ENCODE results near the gene ANKH. TPM values are rescaled to one million over a fixed set of nuclear protein-coding genes. Genes with fewer than 3 reads are reported as not detected.
A peak's percentile ranks its signal among the peaks of the same experiment; 100 is the strongest.
"Not testable (repeated sequence)": the region's sequence is repeated elsewhere in the genome, so short reads cannot be mapped to it uniquely, and the experiment has no call there.

The ANKH gene
- total RNA-seq, 1 donor from 2014 or later = 25.5 TPM

DNA sequence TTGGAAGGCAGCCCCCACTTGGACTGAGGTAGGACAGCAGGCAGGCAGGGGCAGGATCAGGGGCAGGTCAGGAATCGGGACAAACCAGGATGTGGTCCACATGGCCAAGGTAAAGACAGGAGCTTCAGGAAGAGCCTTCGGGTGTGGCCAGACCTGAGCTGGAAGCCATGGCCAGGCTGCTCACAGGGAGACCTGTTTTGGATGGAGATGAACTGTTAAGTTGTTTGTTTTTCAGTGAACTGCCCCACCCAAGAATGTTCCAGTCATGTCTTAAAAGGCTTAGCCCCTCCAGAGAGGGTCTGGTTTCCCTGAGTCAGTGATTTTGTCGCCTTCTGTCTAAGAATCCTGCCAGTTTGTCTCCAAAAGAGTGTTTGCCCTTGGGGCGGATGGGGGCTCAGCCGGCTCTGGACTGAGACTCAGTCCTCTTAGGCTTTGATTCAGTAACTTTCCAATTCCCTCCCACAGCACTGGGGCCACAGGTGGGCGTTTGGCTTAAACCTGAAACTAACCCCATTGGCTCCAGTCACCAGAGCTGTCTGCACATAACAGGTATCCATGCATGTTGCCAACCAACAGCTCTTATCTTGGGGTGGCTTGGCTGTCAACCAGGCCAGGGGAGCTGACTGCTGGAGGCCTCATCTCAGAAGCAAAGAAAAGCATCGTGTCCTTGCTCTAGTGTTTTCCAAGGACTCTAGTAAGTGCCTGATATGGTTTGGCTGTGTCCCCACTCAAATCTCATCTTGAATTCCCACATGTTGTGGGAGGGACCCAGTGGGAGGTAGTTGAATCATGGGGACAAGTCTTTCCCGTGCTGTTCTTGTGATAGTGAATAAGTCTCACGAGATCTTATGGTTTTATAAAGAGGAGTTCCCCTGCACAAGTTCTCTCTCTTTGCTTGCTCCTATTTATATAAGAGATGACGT is 11.3 kb upstream of the ANKH start:
- peak; percentile 11 for ATAC-seq

DNA sequence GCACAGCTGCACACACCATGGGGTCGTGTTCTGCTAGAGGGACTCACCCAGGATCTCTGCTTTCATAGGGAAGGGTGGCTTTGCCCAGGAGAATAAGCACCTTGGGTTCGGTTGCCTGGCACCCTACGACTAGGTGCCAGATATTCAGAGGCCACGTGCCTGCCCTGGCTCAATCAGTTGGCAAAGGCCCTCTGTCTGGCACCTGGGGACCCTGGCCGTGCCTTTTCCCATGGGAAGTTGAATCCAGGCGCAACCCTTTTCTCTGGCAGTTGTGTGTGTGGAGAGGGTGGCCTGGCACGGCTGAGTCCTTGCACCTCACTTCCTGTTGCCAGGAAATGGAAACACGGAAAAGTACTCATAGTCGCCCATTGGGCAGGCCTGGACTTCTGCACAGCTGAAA is 10.2 kb upstream of the ANKH start:
- ATAC-seq = no peak

DNA sequence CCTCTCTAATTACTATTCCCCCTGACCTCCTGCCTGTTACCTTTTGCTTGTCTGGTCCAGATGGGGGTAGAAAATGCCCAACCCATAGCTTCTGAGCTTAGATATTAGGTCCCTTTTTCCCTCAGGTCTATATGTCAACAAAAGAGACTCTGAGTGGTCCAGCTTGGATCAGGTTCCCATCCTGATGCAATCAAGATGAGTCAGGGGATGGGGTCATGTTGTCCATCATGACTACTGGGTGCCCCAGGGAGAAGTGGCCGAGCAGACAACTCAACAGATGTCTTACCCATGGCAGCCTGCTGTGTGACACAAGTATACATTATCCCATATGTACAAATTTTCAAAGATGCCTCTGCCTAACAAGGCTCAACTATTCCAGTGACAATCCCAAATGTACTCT is 9.1 kb upstream of the ANKH start:
- ATAC-seq = no peak

DNA sequence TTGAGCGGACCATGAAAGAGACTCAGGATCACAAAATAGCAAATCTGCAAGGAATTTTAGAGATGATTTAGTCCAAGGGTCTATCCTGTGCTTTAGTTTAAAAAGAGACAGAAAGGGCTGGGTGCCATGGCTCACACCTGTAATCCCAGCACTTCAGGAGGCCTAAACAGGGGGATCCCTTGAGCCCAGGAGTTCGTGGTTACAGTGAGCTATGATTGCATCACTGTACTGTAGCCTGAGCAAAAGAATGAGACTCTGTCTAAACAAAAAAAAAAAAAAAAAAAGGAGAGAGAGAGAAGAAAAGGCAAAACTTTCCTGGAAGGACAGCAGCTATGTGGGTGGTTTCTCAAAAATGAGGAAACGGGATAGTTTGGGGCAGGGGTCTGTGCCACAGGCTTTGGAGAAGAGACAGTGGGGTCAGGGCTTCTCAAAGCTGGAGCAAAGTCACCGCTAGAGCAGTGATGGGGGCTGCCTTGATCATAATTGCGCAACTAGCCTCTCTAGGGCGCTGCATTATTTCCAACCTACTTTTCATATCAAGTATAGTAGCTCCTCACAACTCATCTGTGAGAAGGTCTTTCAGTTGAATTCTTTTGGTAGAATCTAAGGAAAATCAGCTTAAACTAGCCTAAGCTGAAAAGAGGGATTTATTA is 8.5 kb upstream of the ANKH start:
- ATAC-seq = no peak

DNA sequence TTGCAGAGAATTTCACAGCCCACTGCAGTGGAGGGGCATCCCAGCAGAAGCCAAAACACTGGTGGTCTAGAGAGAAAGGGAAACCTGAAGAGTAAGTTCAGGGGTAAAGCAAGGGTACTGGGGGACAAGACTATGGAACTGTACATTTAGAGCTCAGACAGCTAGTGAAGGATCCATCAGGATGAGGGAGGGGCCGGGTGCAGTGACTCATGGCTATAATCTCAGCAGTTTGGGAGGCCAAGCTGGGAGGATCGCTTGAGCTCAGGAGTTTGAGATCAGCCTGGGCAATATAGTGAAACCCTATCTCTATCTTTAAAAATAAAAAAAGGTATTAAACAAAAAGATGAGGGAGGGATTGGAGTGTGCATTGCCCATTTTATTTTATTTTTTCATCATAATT is 7.8 kb upstream of the ANKH start:
- ATAC-seq = no peak

DNA sequence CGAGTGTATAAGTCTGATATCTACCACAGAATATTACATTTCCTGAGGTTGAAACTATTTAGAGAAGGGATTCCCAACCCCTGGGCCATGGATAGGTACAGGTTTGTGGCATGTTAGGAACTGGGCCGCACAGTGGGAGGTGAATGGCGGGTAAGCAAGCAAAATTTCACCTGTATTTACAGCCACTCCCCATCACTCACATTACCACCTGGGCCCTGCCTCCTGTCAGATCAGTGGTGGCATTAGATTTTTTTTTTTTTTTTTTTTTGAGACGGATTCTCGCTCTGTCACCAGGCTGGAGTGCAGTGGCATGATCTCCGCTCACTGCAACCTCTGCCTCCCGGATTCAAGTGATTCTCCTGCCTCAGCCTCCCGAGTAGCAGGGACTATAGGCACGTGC is 6.6 kb upstream of the ANKH start:
- not testable (repeated sequence) for ATAC-seq

DNA sequence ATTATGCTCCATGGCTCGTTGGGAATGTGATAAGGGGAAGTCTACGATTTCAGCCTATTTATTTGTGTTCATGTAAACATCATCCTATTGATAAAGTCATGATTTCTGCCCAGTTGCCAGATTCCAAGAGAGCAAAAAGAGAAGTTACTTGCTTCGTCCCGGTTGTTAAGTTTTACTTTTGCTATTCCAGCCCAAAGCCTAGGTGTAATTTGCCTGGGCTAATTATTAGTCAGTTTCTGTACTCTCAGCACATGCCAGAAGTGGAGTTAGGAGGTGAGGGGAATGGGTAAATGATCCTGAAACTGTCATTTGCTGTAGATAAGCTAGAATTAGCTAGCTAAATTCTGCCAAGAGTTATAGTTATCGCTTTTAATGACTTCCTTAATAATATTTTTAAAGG is 4.5 kb upstream of the ANKH start:
- ATAC-seq = no peak

DNA sequence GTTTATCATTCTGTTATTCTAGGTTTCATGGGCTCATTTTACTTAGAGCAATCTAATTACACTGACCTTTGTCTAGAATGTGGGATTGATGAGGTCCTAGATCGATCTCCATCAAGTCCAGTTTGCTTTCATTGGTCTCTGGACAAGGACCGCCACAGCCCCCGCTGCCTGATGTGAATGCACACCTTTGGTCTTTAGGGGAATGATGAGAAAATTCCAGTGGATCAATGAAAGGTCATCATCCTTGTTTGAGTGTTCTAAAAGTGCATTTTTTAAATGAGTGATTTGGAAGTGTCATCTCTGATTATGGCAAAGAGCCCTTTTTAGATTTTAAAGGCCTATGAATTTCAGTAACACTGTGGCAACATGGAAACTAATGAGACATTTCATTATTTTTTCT is 2.2 kb upstream of the ANKH start:
- no peak for ATAC-seq

DNA sequence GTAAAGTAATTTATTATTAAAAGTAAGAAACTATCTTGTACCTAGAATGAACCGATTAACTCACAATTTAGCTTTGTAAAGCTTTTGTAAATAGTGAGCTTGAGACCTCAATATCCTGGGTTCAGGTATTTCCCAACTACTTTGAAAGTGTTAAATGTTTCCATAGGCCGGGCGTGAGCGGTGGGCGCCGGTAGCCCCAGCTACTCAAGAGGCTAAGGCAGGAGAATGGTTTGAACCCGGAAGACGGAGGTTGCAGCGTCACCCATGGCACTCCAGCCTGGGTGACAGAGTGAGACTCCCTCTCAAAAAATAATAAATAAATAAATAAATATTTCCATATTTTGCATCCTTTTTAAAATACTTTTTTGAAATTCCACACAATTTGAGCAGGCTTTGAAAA is 1.5 kb upstream of the ANKH start:
- no peak for ATAC-seq

DNA sequence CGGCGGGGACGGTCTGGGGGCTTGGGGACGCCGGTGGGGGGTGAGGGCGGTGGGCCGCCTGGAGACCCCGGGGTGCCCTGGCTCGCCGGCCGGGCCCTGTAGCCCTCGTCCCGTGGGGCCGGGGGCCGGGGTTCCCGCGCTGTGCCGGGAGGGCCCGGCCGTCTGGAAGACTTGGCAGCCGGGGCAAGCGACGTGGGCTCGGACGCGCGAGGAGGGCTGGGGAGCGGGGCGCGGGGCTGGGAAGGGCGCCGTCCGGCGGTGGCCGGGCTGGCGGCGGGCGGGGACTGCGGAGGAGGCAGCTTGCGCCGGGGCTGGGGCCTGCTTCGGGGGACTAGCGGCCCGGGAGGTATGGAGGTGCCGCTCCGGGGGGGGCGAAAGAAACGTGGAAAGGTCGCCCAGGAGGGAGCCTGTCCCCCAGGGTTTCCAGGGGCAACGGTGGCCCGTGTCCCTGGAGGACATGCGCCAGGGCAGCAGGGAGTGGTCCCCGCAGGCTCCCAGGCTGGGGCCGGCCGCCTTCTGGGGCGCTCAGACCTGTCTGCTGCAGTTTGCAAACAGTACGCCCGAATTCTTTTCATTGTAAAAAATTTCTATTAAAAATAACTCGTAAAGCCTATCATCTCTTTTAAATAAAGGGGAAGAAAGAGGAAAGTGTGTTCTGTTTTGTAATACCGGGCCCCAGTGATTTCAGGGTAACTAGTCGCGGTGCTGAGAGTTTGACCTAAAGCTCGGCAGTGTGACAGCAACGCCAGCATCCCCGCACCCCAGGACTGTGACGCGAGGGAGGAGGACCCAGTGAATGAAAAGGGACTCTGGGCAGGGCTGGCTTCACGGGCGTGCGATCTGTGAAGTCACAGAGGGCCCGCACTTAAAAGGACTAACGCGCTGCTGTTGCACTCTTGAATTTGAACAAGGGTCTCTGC is 752 bp upstream of the ANKH start:
- peak; percentile 48 for ATAC-seq

DNA sequence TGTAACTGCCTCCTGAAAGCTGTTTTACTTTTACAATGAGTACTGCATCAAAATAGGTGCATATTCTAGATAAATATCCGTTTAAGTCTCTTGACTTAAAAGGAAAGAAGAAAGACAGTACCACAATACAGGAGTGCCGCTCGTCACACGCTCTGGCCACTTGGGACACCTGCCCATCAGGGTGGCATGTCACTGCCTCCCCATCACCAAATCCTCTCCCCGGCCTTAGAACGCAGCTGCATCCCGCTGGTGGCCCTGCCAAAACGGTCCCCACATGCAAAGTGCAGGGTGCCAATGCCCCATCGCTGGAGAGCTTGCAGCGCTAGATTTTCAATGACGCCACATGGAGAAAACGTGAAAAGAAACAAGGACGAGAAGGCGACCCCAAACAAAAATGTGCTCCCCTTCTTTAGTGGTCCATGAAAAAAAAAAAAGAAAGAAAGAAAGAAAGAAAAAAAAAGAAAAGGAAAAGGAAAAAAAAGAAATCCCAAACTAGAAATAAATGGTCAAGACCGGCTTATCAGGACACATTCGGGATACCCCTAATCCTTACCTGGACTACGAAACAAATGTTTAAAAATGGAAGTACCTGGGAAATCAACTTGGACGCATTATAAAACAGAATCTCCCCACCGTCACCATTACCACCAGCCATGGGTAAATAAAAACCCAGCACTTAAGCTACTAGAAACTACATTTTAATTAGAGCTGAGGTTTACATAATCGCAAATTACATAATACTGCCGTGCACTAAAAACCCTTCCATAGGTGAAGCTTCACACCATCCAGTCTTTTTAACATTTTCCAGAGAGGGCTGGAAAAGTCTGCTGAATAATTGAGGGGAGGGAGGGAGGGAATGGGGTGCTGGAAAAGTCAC is 1.0 kb downstream of the ANKH start:
- ATAC-seq = no peak

DNA sequence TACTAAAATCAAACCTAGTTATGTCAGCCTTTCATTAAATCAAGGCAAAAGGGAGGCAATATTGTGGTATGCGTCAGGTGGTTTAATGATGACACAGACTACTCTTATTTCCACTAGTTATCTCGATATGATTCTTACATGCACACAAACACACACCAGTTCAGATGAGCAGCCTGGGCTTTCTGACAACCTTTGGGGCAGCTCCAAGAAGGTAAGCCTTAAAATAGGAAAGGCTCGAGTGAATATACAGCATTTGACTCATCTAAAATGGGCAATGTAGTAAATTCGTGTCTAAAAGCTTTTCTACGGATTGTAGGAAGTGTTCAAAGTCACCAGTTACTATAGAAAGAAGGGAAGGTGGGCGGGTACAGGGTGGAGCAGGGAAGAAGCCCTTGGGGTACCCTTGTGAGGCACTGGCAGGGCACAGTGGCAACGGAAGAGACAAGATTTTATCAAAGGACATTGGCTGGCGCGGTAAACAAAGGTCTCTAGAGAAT is 1.9 kb downstream of the ANKH start:
- ATAC-seq = no peak

DNA sequence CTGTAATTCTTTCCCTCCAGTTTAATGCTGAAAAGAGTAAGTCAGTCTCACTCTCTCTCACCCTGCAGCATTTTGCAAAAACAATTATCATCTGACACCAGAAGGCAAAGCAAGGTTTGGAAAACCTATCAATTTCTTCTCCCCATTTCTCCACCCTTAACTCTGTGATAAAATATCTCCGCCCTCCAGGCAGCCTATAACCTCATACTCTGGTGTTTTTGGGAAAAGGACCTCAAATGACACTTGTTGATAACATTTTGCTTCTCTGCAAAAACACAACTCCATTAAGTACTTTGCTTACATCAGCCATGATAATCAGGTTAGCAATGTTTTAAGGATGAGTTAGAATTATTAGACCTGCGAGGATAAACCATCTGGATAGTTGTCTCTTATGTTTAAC is 2.3 kb downstream of the ANKH start:
- no peak for ATAC-seq

DNA sequence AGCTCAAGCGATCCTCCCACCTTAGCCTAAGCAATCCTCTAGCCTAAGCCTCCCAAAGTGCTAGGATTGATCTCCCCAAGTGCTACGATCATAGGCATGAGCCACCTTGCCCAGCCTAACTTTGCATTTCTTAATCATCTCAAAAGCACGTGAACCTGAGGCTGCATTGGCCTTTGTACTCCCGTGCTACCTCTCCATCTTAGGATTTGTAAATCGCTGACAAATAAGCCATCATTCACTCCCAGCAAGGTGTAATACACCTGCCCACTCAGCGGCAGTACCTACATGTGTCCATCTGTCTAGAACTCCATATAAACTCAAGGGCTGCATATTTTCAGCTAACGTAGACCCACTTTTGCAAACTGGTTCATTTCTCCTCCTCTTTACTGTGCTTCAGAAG is 2.8 kb downstream of the ANKH start:
- ATAC-seq = no peak

DNA sequence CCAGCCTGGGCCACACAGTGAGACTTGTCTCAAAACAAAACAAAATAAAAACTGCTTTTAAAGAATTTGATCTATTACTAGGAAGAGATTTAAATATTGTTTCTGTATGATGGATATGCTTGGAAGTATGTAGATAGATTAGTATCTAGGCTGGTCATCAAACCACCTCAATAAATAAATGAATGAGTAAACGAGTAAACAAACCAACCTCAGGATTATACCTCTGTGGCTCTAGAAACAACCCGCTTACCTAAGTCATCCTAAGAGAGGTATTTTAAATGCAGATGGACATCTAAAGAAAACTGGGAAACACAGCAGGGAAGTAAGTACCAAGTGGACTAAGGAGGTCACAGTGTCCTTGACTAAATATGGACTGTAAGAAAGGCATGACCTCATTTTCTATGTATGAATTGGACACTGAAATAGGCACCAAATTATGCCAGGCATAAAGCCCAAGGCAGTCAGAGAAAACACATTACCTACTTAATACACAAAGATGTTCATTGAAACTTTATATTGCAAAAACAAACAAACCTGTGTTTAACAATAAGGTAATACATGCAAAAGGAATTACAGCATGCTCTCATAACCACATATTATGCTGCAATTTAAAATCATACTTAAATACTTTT is 7.3 kb downstream of the ANKH start:
- no peak for ATAC-seq

DNA sequence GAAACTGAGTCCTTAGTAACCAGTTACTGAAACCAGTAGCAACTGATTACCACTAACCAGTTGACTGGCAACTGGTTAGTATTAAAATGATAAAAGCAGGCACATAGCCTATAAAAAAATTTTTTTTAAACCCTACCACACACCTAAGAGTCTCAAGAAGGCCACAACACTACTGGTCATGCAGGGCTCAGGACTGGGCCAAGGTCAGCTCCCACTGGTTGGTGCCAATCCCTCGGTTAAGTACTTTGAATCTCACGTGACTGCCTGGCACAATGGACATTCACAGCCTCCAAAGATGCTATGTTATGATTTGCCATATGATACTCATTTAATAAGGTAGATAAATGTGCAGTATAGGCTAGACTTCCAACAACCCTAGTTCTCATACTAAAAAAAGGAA is 8.5 kb downstream of the ANKH start:
- no peak for ATAC-seq

DNA sequence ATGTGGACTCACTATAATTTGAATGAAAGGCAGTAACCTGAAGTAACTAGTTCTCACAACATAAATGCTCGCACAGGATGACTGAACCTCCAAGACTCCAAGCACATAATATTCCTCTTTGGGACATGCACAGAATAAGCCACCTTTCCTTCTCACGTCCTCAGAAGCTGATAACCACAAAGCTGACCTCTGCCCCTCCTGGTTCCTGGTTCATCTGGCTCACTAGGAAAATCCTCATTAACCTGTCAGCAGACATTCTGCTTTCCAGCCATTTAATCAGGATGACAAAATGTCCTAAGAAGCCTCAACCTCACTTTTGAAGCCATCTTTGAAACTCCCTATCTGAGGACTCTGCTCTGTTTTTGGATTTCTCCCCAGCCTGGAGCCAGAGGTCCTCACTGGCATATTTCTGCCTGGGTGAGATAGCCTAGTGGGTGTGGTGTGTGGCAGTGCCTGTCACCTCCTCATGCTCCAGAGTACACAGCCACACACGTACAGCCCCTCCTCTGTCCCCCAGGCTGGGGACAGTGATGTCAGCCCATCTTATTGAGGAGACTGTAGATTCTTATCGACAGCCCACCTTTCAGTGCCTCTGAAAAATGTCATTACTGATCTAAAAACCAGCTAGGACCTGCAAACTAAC is 10.3 kb downstream of the ANKH start:
- no peak for ATAC-seq

DNA sequence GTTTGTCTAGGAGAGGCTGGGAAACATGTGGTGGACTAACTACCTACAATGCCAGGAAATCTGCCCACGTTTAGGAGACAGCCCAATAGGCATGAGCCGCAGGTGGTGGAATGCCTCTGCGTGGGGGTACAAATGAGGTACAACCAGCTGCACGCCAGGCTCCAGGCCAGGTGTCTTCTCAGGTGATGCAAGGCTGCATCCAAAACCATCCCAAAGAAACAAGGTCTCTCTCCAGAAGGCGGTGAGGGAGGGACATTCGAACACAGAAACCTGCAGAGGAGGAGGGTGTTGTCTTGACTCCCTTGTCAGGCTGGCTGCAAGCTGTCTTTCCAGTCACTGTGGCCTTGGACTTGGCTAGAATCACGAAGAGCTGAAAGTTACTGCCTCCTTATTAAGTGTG is 11.6 kb downstream of the ANKH start:
- ATAC-seq = peak; percentile 47

DNA sequence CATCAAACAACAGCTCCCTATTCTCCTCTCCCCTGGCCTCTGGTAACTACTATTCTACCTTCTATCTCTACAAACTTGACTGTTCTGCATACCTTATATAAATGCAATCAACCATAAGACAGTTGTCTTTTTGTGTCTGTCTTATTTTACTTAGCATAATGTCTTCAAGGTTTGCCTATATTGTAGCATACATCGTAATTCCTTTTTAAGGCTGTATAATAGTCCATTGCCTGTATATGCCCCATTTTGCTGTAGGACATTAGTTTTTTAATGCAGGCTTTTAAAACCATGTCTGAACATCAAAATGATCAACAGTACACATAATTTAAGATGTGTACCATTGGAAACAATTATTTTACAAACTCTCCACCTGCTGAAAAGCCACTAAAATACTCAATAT is 12.4 kb downstream of the ANKH start:
- no peak for ATAC-seq

DNA sequence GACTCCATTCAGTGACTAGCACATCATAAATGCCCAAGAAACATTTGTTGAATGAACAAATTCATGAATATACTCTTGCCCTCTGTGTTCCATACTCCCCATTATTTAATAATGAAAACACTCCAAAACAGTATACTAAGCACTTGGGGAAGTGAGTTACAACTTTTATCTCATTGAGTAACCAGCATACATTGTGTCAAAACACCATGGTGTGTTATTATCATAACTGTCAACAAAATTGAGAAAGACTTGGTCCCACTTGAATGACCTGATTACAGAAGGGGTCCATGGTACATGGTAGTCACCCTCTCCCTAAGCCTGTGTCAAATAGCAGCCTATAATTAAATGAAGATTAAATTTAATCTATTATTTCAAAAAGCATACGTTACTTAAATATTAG is 16.2 kb downstream of the ANKH start:
- ATAC-seq = no peak

DNA sequence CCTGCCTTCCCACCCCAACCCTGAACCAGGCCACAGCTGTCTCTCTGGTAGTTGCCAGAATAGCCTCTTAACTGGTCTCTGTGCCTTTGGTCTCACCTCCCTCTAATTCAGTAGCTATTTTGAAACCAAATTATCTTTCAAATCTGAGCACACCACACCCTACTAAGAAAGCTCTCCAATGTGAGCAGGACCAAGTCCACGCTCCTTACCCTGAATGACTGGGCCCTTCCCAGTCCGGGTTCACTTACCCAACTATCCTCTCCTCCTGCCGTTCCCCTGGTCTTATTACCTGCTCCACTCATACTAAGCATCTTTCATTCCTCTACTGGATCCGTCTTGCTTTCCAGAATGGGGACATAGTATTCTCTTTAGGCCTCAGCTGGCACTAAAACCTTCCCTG is 16.8 kb downstream of the ANKH start:
- ATAC-seq = no peak
